ENCODE data around the gene TRIOBP.

Gene TRIOBP

GRCh38 chr22:37750596-37751162, 53.8 kb downstream of the TRIOBP start:
- no peak for DNase-seq

GRCh38 chr22:37751449-37752188, 54.8 kb downstream of the TRIOBP start:
- no peak for DNase-seq

GRCh38 chr22:37752189-37753087, 55.6 kb downstream of the TRIOBP start:
- no peak for DNase-seq

- no peak for DNase-seq
These were observed 56.9 kb downstream of the TRIOBP start for GRCh38 chr22:37753746-37754145.

- DNase-seq: no peak
These were observed 60.8 kb downstream of the TRIOBP start for GRCh38 chr22:37757663-37758062.

GRCh38 chr22:37758694-37759093, 61.8 kb downstream of the TRIOBP start:
- DNase-seq: no peak

GRCh38 chr22:37759281-37759680, 62.4 kb downstream of the TRIOBP start:
- DNase-seq: no peak

- no peak for DNase-seq
These were observed 63.3 kb downstream of the TRIOBP start for GRCh38 chr22:37760152-37760551.

- DNase-seq: no peak
These were observed 65.6 kb downstream of the TRIOBP start for GRCh38 chr22:37762389-37762836.

GRCh38 chr22:37763012-37763411, 66.2 kb downstream of the TRIOBP start:
- DNase-seq: no peak

GRCh38 chr22:37763652-37764051, 66.8 kb downstream of the TRIOBP start:
- DNase-seq: no peak

- no peak for DNase-seq
These were observed 67.8 kb downstream of the TRIOBP start for GRCh38 chr22:37764622-37765021.

GRCh38 chr22:37765498-37765897, 68.7 kb downstream of the TRIOBP start:
- DNase-seq: no peak

GRCh38 chr22:37765953-37766576, 69.2 kb downstream of the TRIOBP start:
- DNase-seq: no peak

- DNase-seq: no peak
These were observed 71.4 kb downstream of the TRIOBP start for GRCh38 chr22:37768273-37768672.

- DNase-seq: no peak
These were observed 72.2 kb downstream of the TRIOBP start for GRCh38 chr22:37769056-37769455.

- no peak for DNase-seq
These were observed 74.2 kb downstream of the TRIOBP start for GRCh38 chr22:37771081-37771480.

- DNase-seq: no peak
These were observed 75.0 kb downstream of the TRIOBP start for GRCh38 chr22:37771702-37772427.

- DNase-seq: no peak
These were observed 77.9 kb downstream of the TRIOBP start for GRCh38 chr22:37774728-37775127.

GRCh38 chr22:37775785-37776638, 79.2 kb downstream of the TRIOBP start:
- no peak for DNase-seq

- no peak for DNase-seq
These were observed 79.8 kb downstream of the TRIOBP start for GRCh38 chr22:37776639-37777005.

Measured in activated naive CD4-positive, alpha-beta T cell treated with anti-CD3 and anti-CD28 coated beads, Interleukin-2, amount 50 U/mL, for 16 hours (primary cell).